Endodermal cell (in vitro differentiated cells): Measurements from ENCODE around the gene EXOC8. TPM values are rescaled to one million over a fixed set of nuclear protein-coding genes. Genes with fewer than 3 reads are reported as not detected.

Experiments used
- DNase-seq: peaks from one replicate; pipeline ENCODE4 v3.0.0-alpha.2; 2017
- H3K27ac ChIP-seq: 2 replicates; pipeline ENCODE4 v1.5.1; 2013; ENCODE audit warnings: mild to moderate bottlenecking, low read depth, low read length, moderate library complexity
- H3K27me3 ChIP-seq: 2 replicates; pipeline ENCODE4 v1.6.1; 2013; ENCODE audit warnings: mild to moderate bottlenecking, low read length, moderate library complexity; ENCODE audit not compliant: insufficient read depth, control insufficient read depth, poor library complexity, severe bottlenecking
- H3K36me3 ChIP-seq: 2 replicates; pipeline ENCODE4 v1.7.0; 2013; ENCODE audit warnings: mild to moderate bottlenecking, low read length, moderate library complexity; ENCODE audit not compliant: control insufficient read depth, insufficient read depth
- H3K4me1 ChIP-seq: one replicate; pipeline ENCODE4 v1.7.0; 2013; ENCODE audit warnings: low read length; ENCODE audit not compliant: control insufficient read depth, insufficient read depth
- H3K4me3 ChIP-seq: 2 replicates; pipeline ENCODE4 v1.5.1; 2013; ENCODE audit warnings: mild to moderate bottlenecking, low read length, moderate library complexity
- H3K9ac ChIP-seq: 2 replicates; pipeline ENCODE4 v1.6.1; 2013; ENCODE audit warnings: mild to moderate bottlenecking, low read length, moderate library complexity; ENCODE audit not compliant: poor library complexity, severe bottlenecking; ENCODE audit errors: extremely low read depth
- H3K9me3 ChIP-seq: 2 replicates; pipeline ENCODE4 v1.6.1; 2013; ENCODE audit warnings: mild to moderate bottlenecking, low read length, moderate library complexity; ENCODE audit not compliant: control insufficient read depth
- H3K27ac Mint-ChIP-seq: 2 replicates; pipeline ENCODE4 v1.8.0; 2020; ENCODE audit warnings: mixed read lengths
- H3K27me3 Mint-ChIP-seq: 2 replicates; pipeline ENCODE4 v1.8.0; 2021; ENCODE audit warnings: mild to moderate bottlenecking, mixed read lengths; ENCODE audit not compliant: insufficient read depth
- H3K36me3 Mint-ChIP-seq: 2 replicates; pipeline ENCODE4 v1.8.0; 2020; ENCODE audit warnings: low read depth, mixed read lengths
- H3K4me1 Mint-ChIP-seq: 2 replicates; pipeline ENCODE4 v1.8.0; 2020; ENCODE audit warnings: mixed read lengths
- H3K4me3 Mint-ChIP-seq: 2 replicates; pipeline ENCODE4 v1.8.0; 2020; ENCODE audit warnings: mild to moderate bottlenecking, moderate library complexity, mixed read lengths
- H3K9me3 Mint-ChIP-seq: 2 replicates; pipeline ENCODE4 v1.8.0; 2020; ENCODE audit warnings: mild to moderate bottlenecking, mixed read lengths
- WGBS, 2 experiments: methylation state at CpG; one replicate each; pipeline versions ENCODE4 v1.1.5 to v1.1.7; 2013; ENCODE audit warnings: missing lambda C conversion rate in 2 of 2, mixed read lengths in 1 of 2; ENCODE audit not compliant: insufficient coverage in 1 of 2, insufficient read length in 1 of 2; 5-methylcytosine and 5-hydroxymethylcytosine counted together
- total RNA-seq, 2 donors: library from RNA; stranded (reverse); fragmentation: NEBNext Ultra II Directional in 1 of 2; extraction: Animal tissue kit (Norgen Biotek cat#: 25700) in 1 of 2; gene quantifications; 2 replicates in 1 of 2; 3 replicates in 1 of 2; pipeline ENCODE4 v1.2.1, GENCODE V29; 2021
- TF ChIP-seq, protein P1 (sequence below): fragments of 200-600 bp; sonication (generic); conservative IDR thresholded peaks from 2 replicates; pipeline ENCODE4 v1.5.0; 2021; ENCODE audit warnings: antibody characterized with exemption, mild to moderate bottlenecking

The EXOC8 gene
- total RNA-seq, 2 donors from 2014 or later = 9.9 to 13.1 TPM

- TF ChIP-seq, protein P1, sequence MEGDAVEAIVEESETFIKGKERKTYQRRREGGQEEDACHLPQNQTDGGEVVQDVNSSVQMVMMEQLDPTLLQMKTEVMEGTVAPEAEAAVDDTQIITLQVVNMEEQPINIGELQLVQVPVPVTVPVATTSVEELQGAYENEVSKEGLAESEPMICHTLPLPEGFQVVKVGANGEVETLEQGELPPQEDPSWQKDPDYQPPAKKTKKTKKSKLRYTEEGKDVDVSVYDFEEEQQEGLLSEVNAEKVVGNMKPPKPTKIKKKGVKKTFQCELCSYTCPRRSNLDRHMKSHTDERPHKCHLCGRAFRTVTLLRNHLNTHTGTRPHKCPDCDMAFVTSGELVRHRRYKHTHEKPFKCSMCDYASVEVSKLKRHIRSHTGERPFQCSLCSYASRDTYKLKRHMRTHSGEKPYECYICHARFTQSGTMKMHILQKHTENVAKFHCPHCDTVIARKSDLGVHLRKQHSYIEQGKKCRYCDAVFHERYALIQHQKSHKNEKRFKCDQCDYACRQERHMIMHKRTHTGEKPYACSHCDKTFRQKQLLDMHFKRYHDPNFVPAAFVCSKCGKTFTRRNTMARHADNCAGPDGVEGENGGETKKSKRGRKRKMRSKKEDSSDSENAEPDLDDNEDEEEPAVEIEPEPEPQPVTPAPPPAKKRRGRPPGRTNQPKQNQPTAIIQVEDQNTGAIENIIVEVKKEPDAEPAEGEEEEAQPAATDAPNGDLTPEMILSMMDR = no peak
- H3K4me3 Mint-ChIP-seq = no peak overlapping the region
- DNase-seq = no peak
- H3K4me3 ChIP-seq = no peak overlapping the region
- peaks cover 32% of the 10 kb centered on the region for H3K36me3 ChIP-seq
- no peaks in the 10 kb centered on the region for H3K27me3 ChIP-seq
- no peak overlapping the region for H3K27ac ChIP-seq
- no peak overlapping the region for H3K27ac Mint-ChIP-seq
- peaks cover 27% of the 10 kb centered on the region for H3K4me1 Mint-ChIP-seq
- H3K27me3 Mint-ChIP-seq = no peaks in the 10 kb centered on the region
- H3K9me3 Mint-ChIP-seq = no peaks in the 10 kb centered on the region
- no peaks in the 10 kb centered on the region for H3K9me3 ChIP-seq
- H3K36me3 Mint-ChIP-seq = peaks cover 38% of the 10 kb centered on the region
- H3K4me1 ChIP-seq = peaks cover 8% of the 10 kb centered on the region
- 97 to 100% methylated on average over 4 to 6 of the region's 6 CpGs for WGBS, 2 experiments
- H3K9ac ChIP-seq = no peak overlapping the region
Measured at GRCh38 chr1:231340328-231341013, 2.8 kb upstream of the EXOC8 start.

DNA sequence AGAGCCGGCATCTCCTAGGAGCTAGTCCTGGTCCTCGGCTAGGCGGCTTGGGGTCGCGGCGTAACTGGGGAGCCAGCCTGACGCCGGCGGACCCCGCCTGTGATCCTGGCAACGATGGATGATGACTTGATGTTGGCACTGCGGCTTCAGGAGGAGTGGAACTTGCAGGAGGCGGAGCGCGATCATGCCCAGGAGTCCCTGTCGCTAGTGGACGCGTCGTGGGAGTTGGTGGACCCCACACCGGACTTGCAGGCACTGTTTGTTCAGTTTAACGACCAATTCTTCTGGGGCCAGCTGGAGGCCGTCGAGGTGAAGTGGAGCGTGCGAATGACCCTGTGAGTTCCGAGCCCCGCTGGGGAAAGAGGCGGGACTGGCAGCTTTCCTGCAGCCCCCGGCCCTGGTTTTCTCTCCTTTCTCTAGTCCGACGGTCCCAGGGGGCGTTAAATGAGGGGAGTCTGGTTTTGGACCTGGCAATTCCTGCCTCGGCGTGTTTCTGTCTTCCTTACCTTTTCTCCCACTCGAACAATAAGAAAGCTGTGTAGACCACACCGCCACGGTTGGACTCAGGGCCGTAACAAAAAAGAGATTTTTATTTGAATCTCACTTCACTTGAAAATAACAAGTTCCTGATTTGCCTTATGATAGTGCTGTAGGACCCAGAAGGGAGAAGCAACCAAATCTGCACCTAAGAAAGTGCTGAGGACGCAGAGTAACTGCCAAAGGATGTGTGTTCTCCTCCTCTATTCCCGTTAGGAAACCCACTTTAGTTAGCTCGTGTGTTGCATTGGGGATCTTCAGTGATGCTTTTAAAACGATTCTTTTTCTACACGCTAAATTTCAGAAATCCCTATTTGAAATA lies 847 bp upstream of the EXOC8 start, which contains the start of gene SPRTN:
TSS of gene SPRTN (plus strand) at position 24 of the 859 bp plus-strand sequence. CDS start at position 115, 91 bp downstream.
- H3K4me1 Mint-ChIP-seq = peaks cover 42% of the 10 kb centered on the region
- peak within 1 kb of the TSS; percentile 98 for H3K27ac Mint-ChIP-seq
- no peaks in the 10 kb centered on the region for H3K27me3 Mint-ChIP-seq
- Histone ChIP-seq H3K27ac (peak within 1 kb of the TSS; percentile 89), H3K36me3 (peaks cover 19% of the 10 kb centered on the region), H3K9me3 (no peaks in the 10 kb centered on the region), H3K27me3 (no peaks in the 10 kb centered on the region), H3K4me3 (peak within 1 kb of the TSS; percentile 98), H3K9ac (peak within 1 kb of the TSS; percentile 71), H3K4me1 (peaks cover 8% of the 10 kb centered on the region)
- no peaks in the 10 kb centered on the region for H3K9me3 Mint-ChIP-seq
- no peak for DNase-seq
- H3K36me3 Mint-ChIP-seq = peaks cover 26% of the 10 kb centered on the region
- TF ChIP-seq, protein P1 = peak; percentile 5
- 0 to 2% methylated on average over 14 to 43 of the region's 43 CpGs for WGBS, 2 experiments
- peak within 1 kb of the TSS; percentile 100 for H3K4me3 Mint-ChIP-seq

- DNase-seq = no peak
- no peaks in the 10 kb centered on the region for H3K27me3 Mint-ChIP-seq
- H3K4me3 Mint-ChIP-seq = peak overlapping the region; percentile 100
- peak overlapping the region; percentile 71 for H3K9ac ChIP-seq
- peaks cover 42% of the 10 kb centered on the region for H3K4me1 Mint-ChIP-seq
- peaks cover 22% of the 10 kb centered on the region for H3K36me3 Mint-ChIP-seq
- no peaks in the 10 kb centered on the region for H3K9me3 Mint-ChIP-seq
- TF ChIP-seq, protein P1 = no peak
- 2% methylated on average over 17 to 32 of the region's 32 CpGs for WGBS, 2 experiments
- H3K9me3 ChIP-seq = no peaks in the 10 kb centered on the region
- H3K36me3 ChIP-seq = peaks cover 18% of the 10 kb centered on the region
- peak overlapping the region; percentile 80 for H3K27ac ChIP-seq
- no peaks in the 10 kb centered on the region for H3K27me3 ChIP-seq
- peak overlapping the region; percentile 98 for H3K4me3 ChIP-seq
- H3K27ac Mint-ChIP-seq = peak overlapping the region; percentile 82
- peaks cover 8% of the 10 kb centered on the region for H3K4me1 ChIP-seq
Measured at GRCh38 chr1:231337043-231337471, 595 bp downstream of the EXOC8 start.
